Chondrocyte (in vitro differentiated cells): ENCODE data around the gene PALLD. TPM values are rescaled to one million over a fixed set of nuclear protein-coding genes. Genes with fewer than 3 reads are reported as not detected.

ENCODE experiments used
- DNase-seq: peaks from one replicate; pipeline ENCODE4 v3.0.0; 2021; ENCODE audit warnings: mixed read lengths, low spot score
- H3K27ac Mint-ChIP-seq: one replicate; pipeline ENCODE4 v1.8.0; 2021; ENCODE audit warnings: mild to moderate bottlenecking, moderate library complexity, mixed read lengths; ENCODE audit not compliant: unreplicated experiment
- H3K27me3 Mint-ChIP-seq: 2 replicates; pipeline ENCODE4 v1.8.0; 2021; ENCODE audit warnings: low read depth, mixed read lengths
- H3K36me3 Mint-ChIP-seq: 2 replicates; pipeline ENCODE4 v1.8.0; 2021; ENCODE audit warnings: low read depth, mixed read lengths
- H3K4me1 Mint-ChIP-seq: 2 replicates; pipeline ENCODE4 v1.8.0; 2021; ENCODE audit warnings: low read depth, mild to moderate bottlenecking, mixed read lengths
- H3K4me3 Mint-ChIP-seq: one replicate; pipeline ENCODE4 v1.8.0; 2021; ENCODE audit warnings: mild to moderate bottlenecking, moderate library complexity, mixed read lengths; ENCODE audit not compliant: unreplicated experiment
- H3K9me3 Mint-ChIP-seq: 2 replicates; pipeline ENCODE4 v1.8.0; 2021; ENCODE audit warnings: low read depth, mixed read lengths
- total RNA-seq: library from RNA; stranded (reverse); gene quantifications from 3 replicates; pipeline ENCODE4 v1.2.1, GENCODE V29; 2021
- TF ChIP-seq, protein P1 (sequence below): fragments of 200-600 bp; sonication (generic); IDR thresholded peaks from 2 replicates; pipeline ENCODE4 v1.5.0; 2021; ENCODE audit warnings: antibody characterized with exemption, mild to moderate bottlenecking, moderate library complexity

PALLD gene
- total RNA-seq, 1 donor from 2014 or later, result 900 TPM

DNA sequence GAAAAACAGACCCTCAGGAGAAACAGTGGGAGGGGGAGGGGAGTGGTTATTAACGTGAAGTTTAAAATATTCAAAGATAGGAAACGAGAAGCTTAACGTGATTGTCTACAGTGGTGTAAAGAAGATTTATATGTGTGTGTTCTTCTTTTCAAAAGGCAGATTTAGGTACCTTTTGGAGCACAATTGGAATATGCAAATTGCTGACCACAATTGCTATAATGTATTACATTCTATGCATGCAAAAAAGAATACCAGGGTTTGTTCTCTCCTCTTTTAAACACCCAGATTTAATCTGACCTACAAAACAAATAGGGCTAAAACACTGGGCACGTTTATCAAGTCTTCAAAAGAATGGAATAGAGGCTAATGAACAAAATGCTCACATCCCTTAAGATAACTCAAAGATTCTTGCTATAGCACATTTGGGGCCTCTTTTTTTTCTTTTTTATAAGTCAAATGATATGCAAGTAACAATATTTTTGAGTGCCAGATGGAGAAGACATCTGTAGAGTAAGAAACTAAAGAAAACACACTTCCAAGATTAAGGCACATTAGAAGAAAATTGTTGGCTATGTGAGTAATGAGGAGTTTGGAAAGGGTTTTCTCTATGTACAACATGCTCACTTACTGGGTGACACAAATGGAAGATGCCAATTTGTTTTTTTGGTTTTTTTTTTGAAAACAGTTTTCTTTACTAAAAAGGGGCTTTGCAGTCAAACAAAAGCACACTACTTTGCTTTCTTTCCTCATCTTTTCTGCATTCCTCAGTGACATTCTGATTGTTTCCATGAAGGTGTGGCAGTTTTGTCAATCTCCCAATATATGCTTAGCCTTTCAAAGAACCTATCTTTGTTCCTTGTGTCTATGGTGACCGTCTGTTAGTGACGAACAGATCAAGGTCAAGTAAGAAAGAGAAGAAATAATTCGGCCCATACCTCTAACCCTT, 240.3 kb downstream of the PALLD start:
- peaks cover 83% of the 10 kb centered on the region for H3K4me1 Mint-ChIP-seq
- peaks cover 35% of the 10 kb centered on the region for H3K36me3 Mint-ChIP-seq
- no peak overlapping the region for H3K4me3 Mint-ChIP-seq
- no peaks in the 10 kb centered on the region for H3K9me3 Mint-ChIP-seq
- DNase-seq, result no peak
- H3K27ac Mint-ChIP-seq, result peak overlapping the region; percentile 95
- TF ChIP-seq, protein P1, sequence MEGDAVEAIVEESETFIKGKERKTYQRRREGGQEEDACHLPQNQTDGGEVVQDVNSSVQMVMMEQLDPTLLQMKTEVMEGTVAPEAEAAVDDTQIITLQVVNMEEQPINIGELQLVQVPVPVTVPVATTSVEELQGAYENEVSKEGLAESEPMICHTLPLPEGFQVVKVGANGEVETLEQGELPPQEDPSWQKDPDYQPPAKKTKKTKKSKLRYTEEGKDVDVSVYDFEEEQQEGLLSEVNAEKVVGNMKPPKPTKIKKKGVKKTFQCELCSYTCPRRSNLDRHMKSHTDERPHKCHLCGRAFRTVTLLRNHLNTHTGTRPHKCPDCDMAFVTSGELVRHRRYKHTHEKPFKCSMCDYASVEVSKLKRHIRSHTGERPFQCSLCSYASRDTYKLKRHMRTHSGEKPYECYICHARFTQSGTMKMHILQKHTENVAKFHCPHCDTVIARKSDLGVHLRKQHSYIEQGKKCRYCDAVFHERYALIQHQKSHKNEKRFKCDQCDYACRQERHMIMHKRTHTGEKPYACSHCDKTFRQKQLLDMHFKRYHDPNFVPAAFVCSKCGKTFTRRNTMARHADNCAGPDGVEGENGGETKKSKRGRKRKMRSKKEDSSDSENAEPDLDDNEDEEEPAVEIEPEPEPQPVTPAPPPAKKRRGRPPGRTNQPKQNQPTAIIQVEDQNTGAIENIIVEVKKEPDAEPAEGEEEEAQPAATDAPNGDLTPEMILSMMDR, result no peak
- no peaks in the 10 kb centered on the region for H3K27me3 Mint-ChIP-seq

- TF ChIP-seq, protein P1, result no peak
- Mint-ChIP-seq H3K4me3 (no peak overlapping the region), H3K27ac (peak overlapping the region; percentile 71), H3K27me3 (no peaks in the 10 kb centered on the region), H3K4me1 (peaks cover 83% of the 10 kb centered on the region), H3K36me3 (peaks cover 33% of the 10 kb centered on the region), H3K9me3 (no peaks in the 10 kb centered on the region)
- no peak for DNase-seq
Measured at GRCh38 chr4:168737806-168738172, 240.9 kb downstream of the PALLD start.

- Mint-ChIP-seq H3K4me1 (peaks cover 89% of the 10 kb centered on the region), H3K9me3 (no peaks in the 10 kb centered on the region), H3K4me3 (no peak overlapping the region), H3K27me3 (no peaks in the 10 kb centered on the region), H3K36me3 (peaks cover 35% of the 10 kb centered on the region), H3K27ac (peak overlapping the region; percentile 38)
- TF ChIP-seq, protein P1, result no peak
- DNase-seq, result no peak
Measured at GRCh38 chr4:168739886-168740285, 243.0 kb downstream of the PALLD start.

DNA sequence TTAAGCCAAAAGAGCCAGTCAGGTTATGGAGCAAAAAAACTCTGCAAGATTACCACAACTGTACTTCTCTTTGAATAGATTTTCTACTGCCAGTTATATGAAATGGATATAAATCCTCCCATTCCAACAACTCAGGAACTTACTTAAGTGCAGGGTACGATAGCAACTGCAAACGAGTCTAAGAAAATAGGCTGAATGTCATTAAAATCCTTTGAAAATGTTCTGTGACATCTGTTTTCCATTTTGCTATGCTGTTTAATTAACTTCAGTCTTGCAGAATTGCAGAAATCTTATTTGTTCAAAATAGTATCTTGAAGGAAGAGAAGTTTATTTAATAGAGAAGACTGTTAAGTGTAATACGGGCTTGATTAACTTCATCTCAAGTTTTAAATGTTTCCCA, 243.8 kb downstream of the PALLD start:
- Mint-ChIP-seq H3K9me3 (no peaks in the 10 kb centered on the region), H3K4me3 (no peak overlapping the region), H3K27ac (peak overlapping the region; percentile 5), H3K27me3 (no peaks in the 10 kb centered on the region), H3K36me3 (peaks cover 29% of the 10 kb centered on the region), H3K4me1 (peaks cover 87% of the 10 kb centered on the region)
- DNase-seq, result no peak
- TF ChIP-seq, protein P1, result no peak

DNA sequence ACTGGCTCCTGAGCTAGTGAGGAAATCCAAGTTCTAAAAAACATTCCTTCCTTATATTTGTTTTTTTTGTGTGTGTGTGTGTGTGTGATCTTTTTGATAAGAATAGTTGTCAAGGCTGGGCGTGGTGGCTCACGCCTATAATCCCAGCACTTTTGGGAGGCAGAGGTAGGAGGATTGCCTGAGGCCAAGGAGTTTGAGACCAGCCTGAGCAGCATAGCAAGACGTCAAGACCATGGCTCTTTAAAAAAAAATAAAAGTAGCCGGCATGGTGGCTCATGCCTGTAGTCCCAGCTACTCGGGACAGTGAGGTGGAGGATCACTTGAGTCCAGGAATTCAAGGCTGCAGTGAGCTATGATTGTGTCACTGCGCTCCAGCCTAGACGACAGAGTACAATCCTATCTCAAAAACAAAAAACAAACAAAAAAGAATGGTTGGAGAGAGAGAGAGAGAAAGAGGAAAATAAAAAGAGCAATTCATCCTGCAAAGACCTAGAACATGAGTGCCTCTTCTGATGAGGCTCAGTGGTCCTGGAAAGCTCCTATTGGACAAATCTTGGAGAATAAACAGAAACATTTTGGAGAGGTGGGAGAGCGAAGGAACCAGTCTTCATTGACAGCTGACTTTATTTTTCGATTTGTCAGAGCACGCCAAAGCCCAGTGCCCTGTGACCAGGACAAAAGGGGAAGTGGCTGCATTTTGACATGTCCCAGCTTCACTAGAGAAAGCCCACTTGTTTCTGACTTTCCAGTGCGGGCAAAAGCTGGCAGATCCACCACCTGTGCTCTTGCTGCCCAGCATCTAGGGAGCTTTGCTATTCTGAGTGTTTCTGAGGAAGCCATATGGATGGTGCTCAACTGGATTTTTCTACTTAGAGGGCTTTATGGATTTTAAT, 244.7 kb downstream of the PALLD start:
- Mint-ChIP-seq H3K4me1 (peaks cover 81% of the 10 kb centered on the region), H3K27me3 (no peaks in the 10 kb centered on the region), H3K36me3 (peaks cover 32% of the 10 kb centered on the region), H3K27ac (peak overlapping the region; percentile 67), H3K4me3 (no peak overlapping the region), H3K9me3 (no peaks in the 10 kb centered on the region)
- DNase-seq, result no peak
- TF ChIP-seq, protein P1, result no peak
